BLaER1 treated with 17β-estradiol and CSF1 and Interleukin-3, amounts not matched to agents 10 nM and 100 nM (cell line): ENCODE data around the gene CDHR2.

Experiments
- H3K27ac ChIP-seq, 11 experiments: shearing (Covaris generic); formaldehyde crosslinking; 2 replicates each; pipeline ENCODE4 v1.8.1; 2022
- H3K27me3 ChIP-seq, 11 experiments: shearing (Covaris generic); formaldehyde crosslinking; 2 replicates each; pipeline ENCODE4 v1.8.1; 2022
- H3K36me3 ChIP-seq, 11 experiments: shearing (Covaris generic); formaldehyde crosslinking; 2 replicates each; pipeline ENCODE4 v1.8.1; 2022
- H3K4me1 ChIP-seq, 10 experiments: shearing (Covaris generic); formaldehyde crosslinking; 2 replicates each; pipeline ENCODE4 v1.8.1; 2022
- H3K4me2 ChIP-seq, 11 experiments: shearing (Covaris generic); formaldehyde crosslinking; 2 replicates each; pipeline ENCODE4 v1.8.1; 2022
- H3K4me3 ChIP-seq, 10 experiments: shearing (Covaris generic); formaldehyde crosslinking; 2 replicates each; pipeline ENCODE4 v1.8.1; 2022
- H3K9ac ChIP-seq, 11 experiments: shearing (Covaris generic); formaldehyde crosslinking; 2 replicates each; pipeline ENCODE4 v1.8.1; 2022
- H3K9me3 ChIP-seq, 11 experiments: shearing (Covaris generic); formaldehyde crosslinking; replicated peaks in 1 of 11; 2 replicates each; pipeline ENCODE4 v1.8.1; 2022
- H4K20me1 ChIP-seq, 11 experiments: shearing (Covaris generic); formaldehyde crosslinking; 2 replicates each; pipeline ENCODE4 v1.8.1; 2022
- Cebpa-rat ChIP-seq, 11 experiments: shearing (Covaris generic); IDR thresholded peaks; 2 replicates each; pipeline ENCODE4 v1.8.1; 2022

Gene CDHR2

GRCh38 chr5:176620333-176620981 is 71.3 kb downstream of the CDHR2 start:
- Histone ChIP-seq H3K4me1 (peaks cover 33 to 62% (median 50%) of the 10 kb centered on the region in 10 experiments), H3K27ac (0 out of 22 replicates have a peak overlapping the region, but pooled peaks of 2 of the 11 experiments have one; percentile 5 to 16), H3K9ac (no peak overlapping the region; a peak in 2 of 22 replicates), H3K9me3 (peaks cover 0 to 8% (median 0%) of the 10 kb centered on the region in 11 experiments; a peak in 2 of 22 replicates), H3K36me3 (no peaks in the 10 kb centered on the region), H4K20me1 (peaks cover 0 to 25% (median 4%) of the 10 kb centered on the region in 11 experiments; a peak in 9 of 22 replicates), H3K4me3 (peak overlapping the region in 5 of 10 experiments; percentile 17 to 29 (median 25); a peak in 10 of 20 replicates), H3K27me3 (peaks cover 25 to 48% (median 41%) of the 10 kb centered on the region in 11 experiments), H3K4me2 (peak overlapping the region; percentile 71 to 90 (median 79))
- no peak for TF ChIP-seq Cebpa-rat (IDR thresholded peaks at IDR 0.05)

DNA sequence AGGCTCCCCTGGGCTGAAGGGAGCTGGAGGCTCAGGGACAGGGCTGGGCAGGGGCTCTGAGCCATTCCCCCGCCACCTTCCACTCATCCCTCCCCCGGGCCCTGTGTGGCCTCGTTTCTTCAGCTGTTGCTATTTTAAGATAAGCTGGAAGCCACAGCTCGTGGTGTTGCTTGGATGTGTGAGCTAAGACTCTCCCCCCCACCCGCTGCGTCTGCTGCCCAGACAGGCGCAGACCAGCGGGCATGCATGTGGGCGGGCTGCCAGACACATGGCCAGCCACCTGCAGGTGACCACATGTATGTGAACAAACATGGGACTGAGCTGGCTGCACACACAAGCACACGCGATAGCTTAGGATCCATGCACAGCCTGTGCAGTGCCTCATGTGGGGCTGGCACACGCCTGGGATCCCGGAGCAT is 72.5 kb downstream of the CDHR2 start:
- peak overlapping the region; percentile 71 to 90 (median 79) for H3K4me2 ChIP-seq
- H3K27me3 ChIP-seq: peaks cover 25 to 48% (median 41%) of the 10 kb centered on the region in 11 experiments
- H3K9me3 ChIP-seq: peaks cover 0 to 8% (median 0%) of the 10 kb centered on the region in 11 experiments; a peak in 2 of 22 replicates
- H4K20me1 ChIP-seq: peaks cover 0 to 30% (median 6%) of the 10 kb centered on the region in 11 experiments; a peak in 10 of 22 replicates
- H3K9ac ChIP-seq: peak overlapping the region in 2 of 11 experiments; percentile 28 to 37; a peak in 2 of 22 replicates
- no peak for TF ChIP-seq Cebpa-rat (IDR thresholded peaks at IDR 0.05)
- H3K4me1 ChIP-seq: peaks cover 27 to 64% (median 54%) of the 10 kb centered on the region in 10 experiments
- H3K36me3 ChIP-seq: no peaks in the 10 kb centered on the region
- H3K27ac ChIP-seq: 0 out of 22 replicates have a peak overlapping the region, but pooled peaks of 1 of the 11 experiments have one; percentile 6
- H3K4me3 ChIP-seq: no peak overlapping the region

DNA sequence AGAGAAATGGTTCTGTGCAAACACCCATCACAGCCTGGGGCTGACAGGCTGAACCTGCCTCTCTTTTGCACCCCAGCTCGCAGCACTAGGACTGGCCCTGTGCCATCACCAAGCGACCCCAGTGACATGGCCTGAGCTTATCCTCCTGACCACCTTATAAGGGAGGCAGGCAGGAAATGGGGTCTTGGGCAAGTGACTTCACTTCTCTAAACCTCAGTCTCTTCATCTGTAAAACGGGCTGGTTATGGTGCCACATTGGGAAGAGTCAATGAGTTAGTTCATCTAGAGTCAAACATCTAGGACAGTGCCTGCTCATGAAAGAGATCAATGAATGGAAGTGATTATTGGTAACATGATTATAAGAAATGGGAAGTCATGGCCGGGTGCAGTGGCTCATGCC is 75.0 kb downstream of the CDHR2 start:
- H3K27me3 ChIP-seq: peaks cover 32 to 52% (median 39%) of the 10 kb centered on the region in 11 experiments
- no peak overlapping the region for H3K9ac ChIP-seq
- peaks cover 36 to 81% (median 74%) of the 10 kb centered on the region in 10 experiments for H3K4me1 ChIP-seq
- H3K4me2 ChIP-seq: no peak overlapping the region
- H3K27ac ChIP-seq: no peak overlapping the region
- no peak overlapping the region for H3K4me3 ChIP-seq
- H3K36me3 ChIP-seq: no peaks in the 10 kb centered on the region
- H4K20me1 ChIP-seq: peaks cover 0 to 37% (median 6%) of the 10 kb centered on the region in 11 experiments; a peak in 10 of 22 replicates
- H3K9me3 ChIP-seq: peaks cover 0 to 8% (median 0%) of the 10 kb centered on the region in 11 experiments; a peak in 2 of 22 replicates
- no peak for TF ChIP-seq Cebpa-rat (IDR thresholded peaks at IDR 0.05)

- peaks cover 0 to 39% (median 6%) of the 10 kb centered on the region in 11 experiments; a peak in 10 of 22 replicates for H4K20me1 ChIP-seq
- TF ChIP-seq Cebpa-rat (IDR thresholded peaks at IDR 0.05): no peak
- H3K36me3 ChIP-seq: no peaks in the 10 kb centered on the region
- H3K4me2 ChIP-seq: peak overlapping the region in 6 of 11 experiments; percentile 9 to 98 (median 20); a peak in 6 of 22 replicates
- H3K9me3 ChIP-seq: 0 out of 22 replicates have a peak, but pooled peaks cover 0 to under 1% (median 0%) of the 10 kb centered on the region in 11 experiments
- H3K4me3 ChIP-seq: no peak overlapping the region
- no peak overlapping the region for H3K27ac ChIP-seq
- peaks cover 32 to 52% (median 39%) of the 10 kb centered on the region in 11 experiments for H3K27me3 ChIP-seq
- peaks cover 35 to 83% (median 74%) of the 10 kb centered on the region in 10 experiments for H3K4me1 ChIP-seq
- no peak overlapping the region for H3K9ac ChIP-seq
Measured at GRCh38 chr5:176624938-176625337, 75.8 kb downstream of the CDHR2 start.

DNA sequence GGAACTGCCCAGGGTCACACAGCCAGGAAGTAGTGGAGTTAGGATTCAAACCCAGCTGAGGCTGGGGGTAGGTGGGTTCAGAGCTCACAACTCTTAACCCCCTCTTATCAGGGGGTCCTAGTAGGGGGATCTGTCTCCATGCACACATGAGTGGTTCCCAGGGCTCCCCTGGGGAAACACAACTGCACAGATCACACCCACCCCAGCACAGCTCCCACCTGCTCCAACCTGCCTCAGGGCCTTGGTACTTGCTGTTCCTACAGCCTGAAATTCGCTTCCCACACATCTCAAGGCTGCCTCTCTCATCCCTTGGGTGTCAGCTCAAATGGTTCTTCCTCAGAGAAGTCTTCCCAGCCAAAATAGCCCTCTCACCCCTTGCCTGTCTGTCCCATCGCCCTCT is 76.4 kb downstream of the CDHR2 start:
- Histone ChIP-seq H3K4me1 (peaks cover 33 to 79% (median 72%) of the 10 kb centered on the region in 10 experiments), H3K4me2 (peak overlapping the region in 5 of 11 experiments; percentile 9 to 98 (median 20); a peak in 3 of 22 replicates), H3K36me3 (no peaks in the 10 kb centered on the region), H3K9me3 (no peaks in the 10 kb centered on the region), H4K20me1 (peaks cover 0 to 39% (median 5%) of the 10 kb centered on the region in 11 experiments; a peak in 9 of 22 replicates), H3K27me3 (peaks cover 31 to 52% (median 39%) of the 10 kb centered on the region in 11 experiments), H3K4me3 (no peak overlapping the region), H3K27ac (no peak overlapping the region), H3K9ac (no peak overlapping the region)
- TF ChIP-seq Cebpa-rat (IDR thresholded peaks at IDR 0.05): no peak

DNA sequence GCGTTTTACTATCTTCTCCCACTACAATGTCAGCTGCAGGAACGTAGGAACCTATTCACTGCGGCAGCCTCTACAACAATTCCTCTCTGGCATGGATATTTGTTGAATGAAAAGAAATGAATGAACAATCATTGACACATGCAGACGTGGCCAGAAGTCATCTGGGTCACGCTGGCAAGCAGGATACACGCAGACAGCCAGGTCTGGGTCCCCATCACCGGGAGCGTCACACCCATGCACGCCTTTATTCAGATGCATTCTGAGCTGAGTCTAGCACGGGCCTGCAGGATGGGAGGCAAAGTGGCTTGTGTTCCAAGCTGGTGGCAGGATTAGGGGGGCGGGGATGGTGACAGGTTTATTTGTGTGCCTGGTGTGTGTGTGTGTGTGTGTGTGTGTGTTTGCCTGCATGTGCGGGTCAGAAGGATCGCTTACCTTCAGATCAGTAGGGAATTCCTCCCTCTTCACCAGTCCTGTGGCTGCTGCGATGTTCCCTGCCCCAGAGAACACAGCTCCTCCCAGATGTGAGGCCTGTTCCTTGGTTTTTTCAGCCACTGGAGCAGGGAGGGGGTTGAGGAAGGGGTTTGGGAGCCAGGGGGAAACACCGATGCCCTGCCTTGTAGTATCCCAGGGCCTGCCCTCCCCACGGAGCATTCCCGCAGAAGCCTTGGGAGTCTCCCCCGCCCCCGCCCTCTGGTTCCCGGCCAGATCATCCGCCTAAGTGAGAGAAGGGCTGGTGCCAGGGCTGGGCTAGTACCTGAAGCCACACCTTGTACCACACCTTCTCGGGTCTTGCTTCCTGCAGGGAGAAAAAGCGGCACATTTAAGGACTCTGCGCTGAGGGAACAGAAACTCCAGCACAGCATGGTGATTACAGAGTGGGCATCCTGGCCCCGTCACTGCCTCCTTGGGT is 77.1 kb downstream of the CDHR2 start:
- TF ChIP-seq Cebpa-rat (IDR thresholded peaks at IDR 0.05): no peak
- Histone ChIP-seq H3K9me3 (no peaks in the 10 kb centered on the region), H3K4me2 (peak overlapping the region in 9 of 11 experiments; percentile 48 to 100 (median 98); a peak in 17 of 22 replicates), H3K36me3 (no peaks in the 10 kb centered on the region), H4K20me1 (peaks cover 0 to 40% (median 6%) of the 10 kb centered on the region in 11 experiments; a peak in 9 of 22 replicates), H3K4me1 (peaks cover 32 to 78% (median 72%) of the 10 kb centered on the region in 10 experiments), H3K9ac (no peak overlapping the region), H3K27ac (no peak overlapping the region), H3K27me3 (peaks cover 24 to 52% (median 38%) of the 10 kb centered on the region in 11 experiments), H3K4me3 (no peak overlapping the region)

DNA sequence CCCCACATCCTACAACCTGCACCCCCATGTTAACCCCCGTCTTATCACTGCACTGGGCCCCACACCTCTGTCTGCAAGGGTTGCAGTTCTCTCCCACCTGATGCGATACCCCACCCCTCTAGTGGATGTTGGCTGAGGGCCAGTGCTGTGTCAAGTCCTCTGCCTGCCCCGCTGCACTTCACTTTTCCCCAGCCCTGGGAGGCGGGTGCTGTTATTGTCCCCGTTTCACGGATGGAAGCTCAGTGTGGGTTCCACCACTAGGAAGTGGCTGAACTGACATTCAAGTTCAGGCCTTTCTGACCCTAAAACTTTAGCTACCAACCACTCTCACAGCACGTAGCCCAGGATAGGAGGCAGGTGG is 77.7 kb downstream of the CDHR2 start:
- no peaks in the 10 kb centered on the region for H3K36me3 ChIP-seq
- no peak overlapping the region for H3K4me3 ChIP-seq
- H4K20me1 ChIP-seq: peaks cover 0 to 46% (median 6%) of the 10 kb centered on the region in 11 experiments; a peak in 9 of 22 replicates
- H3K4me2 ChIP-seq: peak overlapping the region in 10 of 11 experiments; percentile 38 to 100 (median 98); a peak in 18 of 22 replicates
- TF ChIP-seq Cebpa-rat (IDR thresholded peaks at IDR 0.05): no peak
- H3K4me1 ChIP-seq: peaks cover 26 to 78% (median 72%) of the 10 kb centered on the region in 10 experiments
- H3K9me3 ChIP-seq: no peaks in the 10 kb centered on the region
- no peak overlapping the region for H3K9ac ChIP-seq
- H3K27me3 ChIP-seq: peaks cover 19 to 52% (median 33%) of the 10 kb centered on the region in 11 experiments
- no peak overlapping the region for H3K27ac ChIP-seq

GRCh38 chr5:176627582-176627981 is 78.4 kb downstream of the CDHR2 start:
- no peak for TF ChIP-seq Cebpa-rat (IDR thresholded peaks at IDR 0.05)
- H3K4me3 ChIP-seq: no peak overlapping the region
- peaks cover 18 to 51% (median 31%) of the 10 kb centered on the region in 11 experiments for H3K27me3 ChIP-seq
- H3K36me3 ChIP-seq: no peaks in the 10 kb centered on the region
- peaks cover 25 to 78% (median 70%) of the 10 kb centered on the region in 10 experiments; a peak in 19 of 20 replicates for H3K4me1 ChIP-seq
- peaks cover 0 to 46% (median 6%) of the 10 kb centered on the region in 11 experiments; a peak in 8 of 22 replicates for H4K20me1 ChIP-seq
- H3K9ac ChIP-seq: peak overlapping the region in 1 of 11 experiments; percentile 7; a peak in 1 of 22 replicates
- H3K4me2 ChIP-seq: peak overlapping the region; percentile 3 to 100 (median 97); a peak in 19 of 22 replicates
- no peak overlapping the region for H3K27ac ChIP-seq
- no peaks in the 10 kb centered on the region for H3K9me3 ChIP-seq
